ENCODE results near the gene MAP3K8. TPM values are rescaled to one million over a fixed set of nuclear protein-coding genes. Genes with fewer than 3 reads are reported as not detected.

The MAP3K8 gene
- total RNA-seq, 4 donors from 2014 or later = 3.2 to 5.3 (median 4.2) TPM

DNA sequence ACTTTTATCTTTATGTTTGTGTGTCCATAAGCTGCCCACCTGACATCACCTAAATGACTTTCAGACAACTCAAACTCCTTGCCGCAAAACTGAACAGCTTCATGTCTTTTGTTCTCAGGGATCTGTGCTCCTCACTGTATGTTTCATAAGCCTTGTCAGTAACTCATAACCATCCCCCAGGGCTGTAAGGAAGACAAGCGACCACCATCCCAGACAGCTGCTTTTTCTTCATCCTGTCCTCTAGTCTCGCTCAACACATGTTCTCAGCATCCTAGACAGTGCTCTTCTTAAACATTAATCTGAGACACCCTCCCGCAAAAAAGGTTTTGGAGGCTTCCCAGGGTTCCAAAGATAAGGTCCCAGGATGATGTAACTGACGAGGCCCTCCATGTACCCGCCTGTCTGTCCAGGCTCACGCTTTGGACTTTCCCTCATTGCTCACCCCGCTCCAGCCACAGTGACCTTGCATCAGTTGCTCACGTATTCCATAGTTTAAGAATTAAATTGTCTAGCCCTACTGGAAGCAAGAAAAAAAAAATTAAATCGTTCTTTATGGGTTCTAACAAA lies 69.8 kb downstream of the MAP3K8 start:
- in situ Hi-C loops (cut with MboI; ENCODE audit: low sequenced_read_pairs in 4 of 4) (no loop called here), intact Hi-C loops (cut with DNase I; ENCODE audit: low total_unique reads) (no loop called here)
- Histone ChIP-seq H3K4me3 (no peak overlapping the region), H3K27ac (no peak overlapping the region), H3K4me1 (peaks cover 0 to under 1% of the 10 kb centered on the region in 2 donors), H3K27me3 (no peaks in the 10 kb centered on the region), H3K36me3 (no peaks in the 10 kb centered on the region), H3K9me3 (no peaks in the 10 kb centered on the region)
- ATAC-seq = no peak
- TF ChIP-seq, protein P1, sequence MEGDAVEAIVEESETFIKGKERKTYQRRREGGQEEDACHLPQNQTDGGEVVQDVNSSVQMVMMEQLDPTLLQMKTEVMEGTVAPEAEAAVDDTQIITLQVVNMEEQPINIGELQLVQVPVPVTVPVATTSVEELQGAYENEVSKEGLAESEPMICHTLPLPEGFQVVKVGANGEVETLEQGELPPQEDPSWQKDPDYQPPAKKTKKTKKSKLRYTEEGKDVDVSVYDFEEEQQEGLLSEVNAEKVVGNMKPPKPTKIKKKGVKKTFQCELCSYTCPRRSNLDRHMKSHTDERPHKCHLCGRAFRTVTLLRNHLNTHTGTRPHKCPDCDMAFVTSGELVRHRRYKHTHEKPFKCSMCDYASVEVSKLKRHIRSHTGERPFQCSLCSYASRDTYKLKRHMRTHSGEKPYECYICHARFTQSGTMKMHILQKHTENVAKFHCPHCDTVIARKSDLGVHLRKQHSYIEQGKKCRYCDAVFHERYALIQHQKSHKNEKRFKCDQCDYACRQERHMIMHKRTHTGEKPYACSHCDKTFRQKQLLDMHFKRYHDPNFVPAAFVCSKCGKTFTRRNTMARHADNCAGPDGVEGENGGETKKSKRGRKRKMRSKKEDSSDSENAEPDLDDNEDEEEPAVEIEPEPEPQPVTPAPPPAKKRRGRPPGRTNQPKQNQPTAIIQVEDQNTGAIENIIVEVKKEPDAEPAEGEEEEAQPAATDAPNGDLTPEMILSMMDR (IDR thresholded peaks at IDR 0.05 in 4 of 5, conservative IDR thresholded peaks at IDR 0.05 in 1 of 5) = no peak
- TF ChIP-seq POLR2A (IDR thresholded peaks at IDR 0.05) = no peak
- no peak for DNase-seq

DNA sequence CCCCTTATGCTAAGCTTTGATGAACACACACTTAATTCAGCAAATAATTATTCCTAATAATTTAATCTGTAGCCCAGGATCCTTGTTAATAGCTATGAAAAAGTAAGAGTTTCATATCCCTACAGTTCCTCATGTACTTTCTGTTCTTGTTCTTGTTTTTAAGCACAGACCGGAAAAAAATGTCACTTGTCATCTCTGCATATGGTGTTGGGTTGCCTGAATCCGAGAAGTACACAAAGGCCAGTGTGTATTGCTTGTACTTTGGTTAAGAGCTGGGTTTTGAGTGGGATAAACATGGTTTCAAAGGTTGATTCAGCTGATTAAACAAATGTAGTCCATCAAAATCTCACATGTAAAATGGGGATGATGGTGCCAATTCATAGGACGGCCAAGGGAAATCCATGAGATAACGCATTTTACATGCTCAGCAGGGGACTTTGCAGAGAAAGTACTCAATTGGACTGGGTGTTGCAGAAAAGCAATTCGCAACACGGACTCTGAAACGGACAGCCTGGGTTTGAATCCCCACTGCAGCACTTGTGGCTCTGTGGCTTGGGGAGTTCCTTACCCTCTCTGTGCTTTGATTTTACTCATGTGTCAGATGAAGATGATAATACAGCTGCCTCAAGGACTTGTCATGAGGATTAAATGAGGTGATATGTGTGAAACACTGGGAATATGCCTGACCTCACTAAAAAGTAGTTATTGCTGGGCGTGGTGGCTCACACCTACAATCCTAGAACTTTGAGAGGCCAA lies 71.7 kb downstream of the MAP3K8 start:
- DNase-seq = no peak
- Histone ChIP-seq H3K36me3 (no peaks in the 10 kb centered on the region), H3K9me3 (no peaks in the 10 kb centered on the region), H3K4me1 (peaks cover 17 to 18% of the 10 kb centered on the region in 2 donors), H3K27me3 (no peaks in the 10 kb centered on the region), H3K4me3 (no peak overlapping the region), H3K27ac (peak overlapping the region in 1 of 4 donors; percentile 17)
- intact Hi-C loops (cut with DNase I; ENCODE audit: low total_unique reads) (no loop called here), in situ Hi-C loops (cut with MboI; ENCODE audit: low sequenced_read_pairs in 4 of 4) (no loop called here)
- no peak for ATAC-seq
- TF ChIP-seq, protein P1 (IDR thresholded peaks at IDR 0.05 in 4 of 5, conservative IDR thresholded peaks at IDR 0.05 in 1 of 5) = no peak
- TF ChIP-seq POLR2A (IDR thresholded peaks at IDR 0.05) = no peak

DNA sequence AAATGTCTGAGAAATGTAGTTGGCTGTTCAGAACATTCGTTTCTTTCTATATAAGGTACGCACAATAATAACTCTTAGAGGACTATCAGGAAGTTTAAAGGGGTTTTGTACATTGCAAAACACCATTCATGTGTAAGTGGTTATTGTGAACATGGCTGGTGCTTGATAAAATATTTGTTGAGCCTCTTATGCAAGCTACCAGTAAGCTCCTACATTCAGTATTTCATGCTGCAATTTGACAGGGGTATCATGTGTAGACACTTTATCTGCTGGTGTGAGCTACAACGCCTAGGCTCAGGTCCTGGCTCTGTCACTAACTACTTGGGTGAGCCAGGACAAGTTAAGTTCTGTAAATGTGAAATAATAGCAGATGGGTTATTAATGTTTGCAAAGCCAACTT lies 75.5 kb downstream of the MAP3K8 start:
- intact Hi-C loops (cut with DNase I; ENCODE audit: low total_unique reads) = no loop called here
- Histone ChIP-seq H3K4me3 (no peak overlapping the region), H3K36me3 (no peaks in the 10 kb centered on the region), H3K9me3 (no peaks in the 10 kb centered on the region), H3K27me3 (no peaks in the 10 kb centered on the region), H3K4me1 (peaks cover 17 to 22% of the 10 kb centered on the region in 2 donors), H3K27ac (peak overlapping the region in 1 of 4 donors; percentile 58)
- DNase-seq (no peak), ATAC-seq (peak; percentile 46 to 60)
- in situ Hi-C loops (cut with MboI; ENCODE audit: low sequenced_read_pairs in 4 of 4) = no loop called here
- TF ChIP-seq POLR2A (IDR thresholded peaks at IDR 0.05) = no peak
- TF ChIP-seq, protein P1 (IDR thresholded peaks at IDR 0.05 in 4 of 5, conservative IDR thresholded peaks at IDR 0.05 in 1 of 5) = no peak

DNA sequence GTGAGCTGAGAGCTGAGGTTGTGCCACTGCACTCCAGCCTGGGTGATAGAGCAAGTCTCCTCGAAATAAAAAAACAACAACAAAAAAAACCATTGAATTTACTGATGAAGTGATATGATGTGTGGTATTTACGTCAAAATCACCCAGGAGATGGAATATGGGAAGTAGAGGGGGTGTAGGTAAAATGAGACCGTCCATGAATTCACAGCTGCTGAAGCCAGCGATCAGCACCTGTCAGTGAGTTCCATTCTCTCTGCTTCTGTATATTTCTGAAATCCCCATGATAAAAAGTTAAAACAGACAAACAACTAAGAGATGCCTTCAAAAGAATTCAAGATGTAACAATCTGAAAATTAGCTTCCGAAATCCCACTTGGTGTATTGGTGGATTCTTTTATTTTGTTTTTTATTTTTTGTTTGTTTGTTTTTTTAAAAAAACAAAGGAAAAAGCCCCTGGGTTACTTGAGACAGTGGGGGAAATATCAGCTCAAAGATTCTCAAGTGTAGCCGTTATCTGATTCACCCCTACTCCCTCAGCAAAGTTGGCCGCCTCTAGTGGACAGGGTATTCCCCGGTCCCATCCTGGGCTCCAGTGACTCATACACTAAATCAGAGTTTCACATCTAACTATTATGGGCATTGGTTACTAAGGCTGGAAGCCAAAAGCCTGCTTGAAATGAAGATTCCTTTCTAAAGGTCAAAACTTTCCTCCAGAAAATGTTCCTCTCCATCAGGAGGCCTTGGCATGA lies 76.4 kb downstream of the MAP3K8 start:
- intact Hi-C loops (cut with DNase I; ENCODE audit: low total_unique reads) (loop anchor here (2.0 kb wide), 1 partner anchor 76 kb away; the partner anchor contains the start of gene MAP3K8), in situ Hi-C loops (cut with MboI; ENCODE audit: low sequenced_read_pairs in 4 of 4) (no loop called here)
- DNase-seq (peak; percentile 61 to 69), ATAC-seq (peak; percentile 97 to 99)
- H3K4me1 ChIP-seq = peaks cover 17 to 22% of the 10 kb centered on the region in 2 donors
- no peak overlapping the region for H3K4me3 ChIP-seq
- no peaks in the 10 kb centered on the region for H3K36me3 ChIP-seq
- peak overlapping the region in 2 of 4 donors; percentile 31 to 58 for H3K27ac ChIP-seq
- no peaks in the 10 kb centered on the region for H3K27me3 ChIP-seq
- TF ChIP-seq, protein P1 (IDR thresholded peaks at IDR 0.05 in 4 of 5, conservative IDR thresholded peaks at IDR 0.05 in 1 of 5) = peak in 1 of 5 experiments; percentile 18
- TF ChIP-seq POLR2A (IDR thresholded peaks at IDR 0.05) = no peak
- H3K9me3 ChIP-seq = no peaks in the 10 kb centered on the region

All from gastrocnemius medialis (tissue), 4 donors.